IMR-90 (cell line): ENCODE results near the gene COL23A1. TPM values are rescaled to one million over a fixed set of nuclear protein-coding genes. Genes with fewer than 3 reads are reported as not detected.

ENCODE experiments used
- ATAC-seq: fragments of 200-7000 bp; cut with Tn5 transposase; 2 replicates; pipeline ENCODE4 v1.9.1; 2020; ENCODE audit warnings: low read depth, mild to moderate bottlenecking, moderate library complexity
- BruUV-seq: library from RNA; stranded (reverse); fragments of 400-500 nt; replicated peaks from 2 replicates; lab custom pipeline; 2021; lab: Mats Ljungman, UMichigan
- CTCF ChIA-PET: fragments of 300-600 bp; formaldehyde crosslinking; extraction: SDS; loops from one replicate; lab custom pipeline; 2021; ENCODE audit warnings: antibody characterized with exemption; lab: Yijun Ruan, JAX
- POLR2A ChIA-PET: fragments of 300-600 bp; sonication (Branson Sonifier 250); formaldehyde crosslinking; loops from one replicate; lab custom pipeline; 2022; ENCODE audit warnings: antibody characterized with exemption; ENCODE audit not compliant: unreplicated experiment; lab: Charles Lee
- DNase-seq: peaks from one replicate; pipeline ENCODE4 v3.0.0; 2013
- H2AFZ ChIP-seq: replicated peaks from 2 replicates; pipeline ENCODE3; 2013; ENCODE audit warnings: low read length, mild to moderate bottlenecking; ENCODE audit not compliant: poor library complexity
- H2AK5ac ChIP-seq: 2 replicates; pipeline ENCODE4 v1.6.1; 2013; ENCODE audit warnings: low read depth, low read length, inconsistent platforms
- H2AK9ac ChIP-seq: replicated peaks from 2 replicates; pipeline ENCODE3; 2013; ENCODE audit warnings: mild to moderate bottlenecking, low read depth, low read length, moderate library complexity; ENCODE audit not compliant: poor library complexity
- H2BK120ac ChIP-seq: 2 replicates; pipeline ENCODE4 v1.6.1; 2013; ENCODE audit warnings: low read depth, low read length, inconsistent platforms
- H2BK15ac ChIP-seq: 3 replicates; pipeline ENCODE4 v1.6.1; 2013; ENCODE audit warnings: low read depth, low read length, inconsistent platforms
- H2BK20ac ChIP-seq: 2 replicates; pipeline ENCODE4 v1.6.1; 2013; ENCODE audit warnings: low read depth, mild to moderate bottlenecking, inconsistent platforms, low read length, moderate library complexity
- H2BK5ac ChIP-seq: 2 replicates; pipeline ENCODE4 v1.6.1; 2013; ENCODE audit warnings: mild to moderate bottlenecking, low read depth, low read length, inconsistent platforms; ENCODE audit not compliant: poor library complexity, severe bottlenecking
- H3K14ac ChIP-seq: replicated peaks from 2 replicates; pipeline ENCODE4 v1.6.1; 2013; ENCODE audit warnings: low read depth, low read length, inconsistent platforms
- H3K18ac ChIP-seq: 2 replicates; pipeline ENCODE4 v1.6.1; 2013; ENCODE audit warnings: low read depth, low read length, control low read depth
- H3K23ac ChIP-seq: 2 replicates; pipeline ENCODE4 v1.6.1; 2013; ENCODE audit warnings: low read depth, low read length, inconsistent platforms
- H3K27ac ChIP-seq: 2 replicates; pipeline ENCODE4 v1.5.1; 2013; ENCODE audit warnings: mild to moderate bottlenecking, control low read depth, low read length; ENCODE audit not compliant: insufficient read depth
- H3K27me3 ChIP-seq: 2 replicates; pipeline ENCODE4 v1.6.1; 2013; ENCODE audit warnings: low read length; ENCODE audit not compliant: control insufficient read depth, insufficient read depth
- H3K36me3 ChIP-seq: 2 replicates; pipeline ENCODE4 v1.6.1; 2013; ENCODE audit warnings: low read length, mixed read lengths; ENCODE audit not compliant: control insufficient read depth, insufficient read depth
- H3K4ac ChIP-seq: 2 replicates; pipeline ENCODE4 v1.6.1; 2013; ENCODE audit warnings: low read depth, low read length, inconsistent platforms
- H3K4me1 ChIP-seq: 2 replicates; pipeline ENCODE4 v1.6.1; 2013; ENCODE audit warnings: low read length, mixed read lengths; ENCODE audit not compliant: control insufficient read depth, insufficient read depth
- H3K4me2 ChIP-seq: 2 replicates; pipeline ENCODE4 v1.6.1; 2013; ENCODE audit warnings: low read depth, mild to moderate bottlenecking, control low read depth, low read length, moderate library complexity
- H3K4me3 ChIP-seq: 2 replicates; pipeline ENCODE4 v1.5.1; 2013; ENCODE audit warnings: low read depth, mild to moderate bottlenecking, control low read depth, low read length, moderate library complexity; ENCODE audit not compliant: insufficient read depth
- H3K56ac ChIP-seq: 2 replicates; pipeline ENCODE4 v1.6.1; 2013; ENCODE audit warnings: low read length, inconsistent platforms; ENCODE audit not compliant: insufficient read depth; ENCODE audit errors: extremely low read depth
- H3K79me1 ChIP-seq, 2 experiments: 2 replicates each; pipeline ENCODE4 v1.6.1; 2013; ENCODE audit warnings: low read length in 2 of 2, inconsistent platforms in 1 of 2, low read depth in 1 of 2
- H3K9ac ChIP-seq: 2 replicates; pipeline ENCODE4 v1.6.1; 2013; ENCODE audit warnings: low read depth, low read length, control low read depth
- H3K9me1 ChIP-seq: 2 replicates; pipeline ENCODE4 v1.6.1; 2013; ENCODE audit warnings: low read length, inconsistent platforms; ENCODE audit not compliant: insufficient read depth
- H3K9me3 ChIP-seq: 2 replicates; pipeline ENCODE4 v1.6.1; 2013; ENCODE audit warnings: low read length; ENCODE audit not compliant: control insufficient read depth, insufficient read depth
- H4K20me1 ChIP-seq: 2 replicates; pipeline ENCODE4 v1.6.1; 2013; ENCODE audit warnings: low read length, inconsistent platforms; ENCODE audit not compliant: insufficient read depth
- H4K5ac ChIP-seq: 2 replicates; pipeline ENCODE4 v1.6.1; 2013; ENCODE audit warnings: mild to moderate bottlenecking, low read depth, low read length, control low read depth
- H4K8ac ChIP-seq, 2 experiments: 2 replicates each; pipeline ENCODE4 v1.6.1; 2013; ENCODE audit warnings: low read depth in 2 of 2, low read length in 2 of 2, control low read depth in 1 of 2, inconsistent platforms in 1 of 2
- H4K91ac ChIP-seq: 2 replicates; pipeline ENCODE4 v1.6.1; 2013; ENCODE audit warnings: low read depth, low read length, inconsistent platforms; ENCODE audit not compliant: insufficient read depth
- CEBPB ChIP-seq: IDR thresholded peaks from 2 replicates; pipeline ENCODE4 v1.6.1; 2012; ENCODE audit warnings: low read depth, low read length, improper control_type of control experiment
- CHD1 ChIP-seq: IDR thresholded peaks from 2 replicates; pipeline ENCODE4 v1.6.1; 2012; ENCODE audit warnings: low read depth, low read length, improper control_type of control experiment
- CTCF ChIP-seq: conservative IDR thresholded peaks from 2 replicates; pipeline ENCODE4 v1.5.1; 2012; ENCODE audit warnings: mild to moderate bottlenecking, low read depth, low read length, improper control_type of control experiment
- ELK1 ChIP-seq: fragments of 150-350 bp; IDR thresholded peaks from 2 replicates; pipeline ENCODE4 v1.6.1; 2016; ENCODE audit warnings: low read depth, mild to moderate bottlenecking, low read length, moderate library complexity, borderline replicate concordance
- MAZ ChIP-seq: IDR thresholded peaks from 2 replicates; pipeline ENCODE4 v1.6.1; 2012; ENCODE audit warnings: low read depth, mild to moderate bottlenecking, low read length, improper control_type of control experiment, moderate library complexity, borderline replicate concordance
- MXI1 ChIP-seq: IDR thresholded peaks from 2 replicates; pipeline ENCODE4 v1.6.1; 2012; ENCODE audit warnings: low read depth, mild to moderate bottlenecking, low read length, moderate library complexity, borderline replicate concordance
- NFE2L2 ChIP-seq: fragments of 150-350 bp; IDR thresholded peaks from 2 replicates; pipeline ENCODE4 v1.6.1; 2016; ENCODE audit warnings: low read depth, mild to moderate bottlenecking, low read length
- POLR2A ChIP-seq: IDR thresholded peaks from 2 replicates; pipeline ENCODE4 v1.6.1; 2012; ENCODE audit warnings: mild to moderate bottlenecking, low read depth, low read length
- RCOR1 ChIP-seq: IDR thresholded peaks from 2 replicates; pipeline ENCODE4 v1.6.1; 2012; ENCODE audit warnings: mild to moderate bottlenecking, low read length, improper control_type of control experiment; ENCODE audit not compliant: insufficient replicate concordance
- USF2 ChIP-seq: fragments of 150-350 bp; IDR thresholded peaks from 2 replicates; pipeline ENCODE4 v1.6.1; 2017; ENCODE audit warnings: mild to moderate bottlenecking, antibody characterized with exemption, low read length, low read depth
- WGBS, 2 experiments: methylation state at CpG; one replicate each; pipeline versions ENCODE4 v1.1.5 to v1.1.7; 2013; ENCODE audit warnings: missing lambda C conversion rate in 2 of 2; ENCODE audit not compliant: insufficient read length in 1 of 2; ENCODE audit errors: extremely low coverage in 2 of 2; 5-methylcytosine and 5-hydroxymethylcytosine counted together
- dilution Hi-C: fragments of 300-500 bp; cut with HindIII; formaldehyde crosslinking; loops from one replicate; pipeline ENCODE4 v1.14.3; 2018; ENCODE audit warnings: low sequenced_read_pairs; ENCODE audit not compliant: unreplicated experiment
- in situ Hi-C: fragments of 300-500 bp; cut with MboI; formaldehyde crosslinking; loops from 3 replicates; pipeline ENCODE4 v1.14.3; 2019; ENCODE audit warnings: low sequenced_read_pairs, inconsistent platforms, mixed read lengths
- intact Hi-C: fragments of 100-400 bp; cut with micrococcal nuclease; formaldehyde crosslinking; loops from 2 replicates; pipeline ENCODE4 v1.10.0; 2022
- polyA plus RNA-seq, 3 experiments: library from polyadenylated mRNA; depleted of rRNA; stranded (reverse); fragments of >200 nt; gene quantifications; 2 replicates each; pipeline ENCODE4 v1.2.3, GENCODE V29; 2012; ENCODE audit warnings: low replicate concordance in 1 of 3
- total RNA-seq: library from RNA; depleted of rRNA; stranded (reverse); fragments of >200 nt; gene quantifications from 2 replicates; pipeline ENCODE4 v1.2.3, GENCODE V29; 2012

COL23A1 gene
- total and polyA plus RNA-seq, 2 of the 4 experiments (the other 2 are of a cell fraction) = not detected

- Histone ChIP-seq H3K9me1 (no peaks in the 10 kb centered on the region), H3K79me1 (no peaks in the 10 kb centered on the region), H2AK9ac (no peak overlapping the region), H3K9me3 (peaks cover 30% of the 10 kb centered on the region), H4K20me1 (no peaks in the 10 kb centered on the region), H3K4me3 (no peak overlapping the region), H2BK120ac (no peak overlapping the region), H2BK15ac (no peak overlapping the region), H3K9ac (no peak overlapping the region), H3K36me3 (no peaks in the 10 kb centered on the region), H2BK5ac (no peak overlapping the region), H4K91ac (no peak overlapping the region), H3K27me3 (no peaks in the 10 kb centered on the region), H3K4me2 (no peak overlapping the region), H3K4me1 (no peaks in the 10 kb centered on the region), H3K56ac (no peak overlapping the region), H3K18ac (no peak overlapping the region), H3K27ac (no peak overlapping the region), H4K8ac (no peak overlapping the region), H3K14ac (no peak overlapping the region), H2AK5ac (no peak overlapping the region), H2AFZ (no peak overlapping the region), H3K4ac (no peak overlapping the region), H3K23ac (no peak overlapping the region), H4K5ac (no peak overlapping the region), H2BK20ac (no peak overlapping the region)
- intact Hi-C loops (no loop called here), in situ Hi-C loops (no loop called here), dilution Hi-C loops (no loop called here)
- POLR2A ChIA-PET = no interaction called here
- WGBS, 2 experiments = 45% methylated on average over 2 of the region's 12 CpGs; no CpG with 5 or more reads in 1 of the 2 experiments
- DNase-seq (no peak), ATAC-seq (no peak)
- TF ChIP-seq ELK1 = no peak
- TF ChIP-seq NFE2L2 = no peak
- TF ChIP-seq CHD1 = no peak
- TF ChIP-seq MXI1 = no peak
- TF ChIP-seq CTCF = no peak
- no peak for TF ChIP-seq RCOR1
- TF ChIP-seq CEBPB = no peak
- no peak for TF ChIP-seq MAZ
- TF ChIP-seq USF2 = no peak
- TF ChIP-seq POLR2A = no peak
- CTCF ChIA-PET = no interaction called here
- BruUV-seq = no TSS peak
Measured at GRCh38 chr5:178507151-178507932, 82.9 kb downstream of the COL23A1 start.
